Measurements from ENCODE around the gene SLC35E2B.
A peak's percentile ranks its signal among the peaks of the same experiment; 100 is the strongest.
"Not testable (repeated sequence)": the region's sequence is repeated elsewhere in the genome, so short reads cannot be mapped to it uniquely, and the experiment has no call there.

The SLC35E2B gene

GRCh38 chr1:1677718-1678580 lies 14.6 kb downstream of the SLC35E2B start:
- H3K4me3 ChIP-seq (ENCODE audit: low read length) = peak overlapping the region; percentile 45
- no peaks in the 10 kb centered on the region for H3K4me1 ChIP-seq (ENCODE audit: control insufficient read depth, insufficient read depth, low read length)
- no peaks in the 10 kb centered on the region for H3K27me3 ChIP-seq (ENCODE audit: control insufficient read depth, insufficient read depth, low read length)
- H3K27ac ChIP-seq (ENCODE audit: low read depth, low read length) = no peak overlapping the region
- no peak overlapping the region for H3K9ac ChIP-seq (ENCODE audit: low read length)
- H3K36me3 ChIP-seq (ENCODE audit: control insufficient read depth, insufficient read depth, low read length) = no peaks in the 10 kb centered on the region

- not testable (repeated sequence) for H3K36me3 ChIP-seq (ENCODE audit: control insufficient read depth, insufficient read depth, low read length); H3K4me1 ChIP-seq (ENCODE audit: control insufficient read depth, insufficient read depth, low read length); H3K27ac ChIP-seq (ENCODE audit: low read depth, low read length); H3K27me3 ChIP-seq (ENCODE audit: control insufficient read depth, insufficient read depth, low read length); H3K4me3 ChIP-seq (ENCODE audit: low read length); H3K9ac ChIP-seq (ENCODE audit: low read length)
These were observed 16.5 kb downstream of the SLC35E2B start for GRCh38 chr1:1676087-1676486.

- not testable (repeated sequence) for H3K27me3 ChIP-seq (ENCODE audit: control insufficient read depth, insufficient read depth, low read length); H3K36me3 ChIP-seq (ENCODE audit: control insufficient read depth, insufficient read depth, low read length); H3K9ac ChIP-seq (ENCODE audit: low read length); H3K27ac ChIP-seq (ENCODE audit: low read depth, low read length); H3K4me3 ChIP-seq (ENCODE audit: low read length); H3K4me1 ChIP-seq (ENCODE audit: control insufficient read depth, insufficient read depth, low read length)
These were observed 17.4 kb downstream of the SLC35E2B start for GRCh38 chr1:1675218-1675617.

GRCh38 chr1:1674806-1675205 lies 17.8 kb downstream of the SLC35E2B start:
- H3K9ac ChIP-seq (ENCODE audit: low read length); H3K27me3 ChIP-seq (ENCODE audit: control insufficient read depth, insufficient read depth, low read length); H3K4me1 ChIP-seq (ENCODE audit: control insufficient read depth, insufficient read depth, low read length); H3K27ac ChIP-seq (ENCODE audit: low read depth, low read length); H3K36me3 ChIP-seq (ENCODE audit: control insufficient read depth, insufficient read depth, low read length); H3K4me3 ChIP-seq (ENCODE audit: low read length): not testable (repeated sequence)

- no peak overlapping the region for H3K27ac ChIP-seq (ENCODE audit: low read depth, low read length)
- H3K36me3 ChIP-seq (ENCODE audit: control insufficient read depth, insufficient read depth, low read length) = peaks cover 10% of the 10 kb centered on the region
- H3K4me1 ChIP-seq (ENCODE audit: control insufficient read depth, insufficient read depth, low read length) = no peaks in the 10 kb centered on the region
- H3K27me3 ChIP-seq (ENCODE audit: control insufficient read depth, insufficient read depth, low read length) = no peaks in the 10 kb centered on the region
- H3K4me3 ChIP-seq (ENCODE audit: low read length) = no peak overlapping the region
- no peak overlapping the region for H3K9ac ChIP-seq (ENCODE audit: low read length)
These were observed 20.2 kb downstream of the SLC35E2B start for GRCh38 chr1:1672181-1672965.

- Histone ChIP-seq H3K4me1 (ENCODE audit: control insufficient read depth, insufficient read depth, low read length) (no peaks in the 10 kb centered on the region), H3K9ac (ENCODE audit: low read length) (no peak overlapping the region), H3K36me3 (ENCODE audit: control insufficient read depth, insufficient read depth, low read length) (peaks cover 11% of the 10 kb centered on the region)
These were observed 21.1 kb downstream of the SLC35E2B start for GRCh38 chr1:1671365-1672119.

GRCh38 chr1:1670866-1671265 lies 21.7 kb downstream of the SLC35E2B start:
- Histone ChIP-seq H3K27ac (ENCODE audit: low read depth, low read length) (no peak overlapping the region), H3K4me3 (ENCODE audit: low read length) (no peak overlapping the region), H3K9ac (ENCODE audit: low read length) (no peak overlapping the region), H3K36me3 (ENCODE audit: control insufficient read depth, insufficient read depth, low read length) (peaks cover 18% of the 10 kb centered on the region), H3K27me3 (ENCODE audit: control insufficient read depth, insufficient read depth, low read length) (no peaks in the 10 kb centered on the region), H3K4me1 (ENCODE audit: control insufficient read depth, insufficient read depth, low read length) (no peaks in the 10 kb centered on the region)

More at GRCh38 chr1:1671365-1672119, 21.1 kb downstream of the SLC35E2B start:
- Histone ChIP-seq H3K4me3 (ENCODE audit: low read length) (no peak overlapping the region), H3K27me3 (ENCODE audit: control insufficient read depth, insufficient read depth, low read length) (no peaks in the 10 kb centered on the region), H3K27ac (ENCODE audit: low read depth, low read length) (no peak overlapping the region)

GRCh38 chr1:1669468-1670440 lies 22.8 kb downstream of the SLC35E2B start:
- H3K36me3 ChIP-seq (ENCODE audit: control insufficient read depth, insufficient read depth, low read length) = peaks cover 26% of the 10 kb centered on the region
- no peaks in the 10 kb centered on the region for H3K4me1 ChIP-seq (ENCODE audit: control insufficient read depth, insufficient read depth, low read length)

GRCh38 chr1:1666526-1666925 lies 26.1 kb downstream of the SLC35E2B start:
- H3K9ac ChIP-seq (ENCODE audit: low read length) = no peak overlapping the region
- no peak overlapping the region for H3K4me3 ChIP-seq (ENCODE audit: low read length)
- H3K36me3 ChIP-seq (ENCODE audit: control insufficient read depth, insufficient read depth, low read length) = peaks cover 26% of the 10 kb centered on the region
- H3K4me1 ChIP-seq (ENCODE audit: control insufficient read depth, insufficient read depth, low read length) = no peaks in the 10 kb centered on the region
- H3K27ac ChIP-seq (ENCODE audit: low read depth, low read length) = no peak overlapping the region
- no peaks in the 10 kb centered on the region for H3K27me3 ChIP-seq (ENCODE audit: control insufficient read depth, insufficient read depth, low read length)

More at GRCh38 chr1:1669468-1670440, 22.8 kb downstream of the SLC35E2B start:
- H3K9ac ChIP-seq (ENCODE audit: low read length) = no peak overlapping the region
- H3K4me3 ChIP-seq (ENCODE audit: low read length) = no peak overlapping the region
- no peaks in the 10 kb centered on the region for H3K27me3 ChIP-seq (ENCODE audit: control insufficient read depth, insufficient read depth, low read length)
- H3K27ac ChIP-seq (ENCODE audit: low read depth, low read length) = no peak overlapping the region

- no peaks in the 10 kb centered on the region for H3K4me1 ChIP-seq (ENCODE audit: control insufficient read depth, insufficient read depth, low read length)
- H3K27me3 ChIP-seq (ENCODE audit: control insufficient read depth, insufficient read depth, low read length) = no peaks in the 10 kb centered on the region
- peaks cover 26% of the 10 kb centered on the region for H3K36me3 ChIP-seq (ENCODE audit: control insufficient read depth, insufficient read depth, low read length)
- H3K27ac ChIP-seq (ENCODE audit: low read depth, low read length) = no peak overlapping the region
- H3K4me3 ChIP-seq (ENCODE audit: low read length) = no peak overlapping the region
- no peak overlapping the region for H3K9ac ChIP-seq (ENCODE audit: low read length)
These were observed 26.8 kb downstream of the SLC35E2B start for GRCh38 chr1:1665815-1666251.

GRCh38 chr1:1664941-1665814 lies 27.4 kb downstream of the SLC35E2B start:
- H3K4me3 ChIP-seq (ENCODE audit: low read length) = no peak overlapping the region
- no peak overlapping the region for H3K9ac ChIP-seq (ENCODE audit: low read length)
- no peaks in the 10 kb centered on the region for H3K4me1 ChIP-seq (ENCODE audit: control insufficient read depth, insufficient read depth, low read length)
- H3K36me3 ChIP-seq (ENCODE audit: control insufficient read depth, insufficient read depth, low read length) = peaks cover 23% of the 10 kb centered on the region
- H3K27ac ChIP-seq (ENCODE audit: low read depth, low read length) = no peak overlapping the region
- no peaks in the 10 kb centered on the region for H3K27me3 ChIP-seq (ENCODE audit: control insufficient read depth, insufficient read depth, low read length)
